Coronary artery (tissue), 2 donors: Measurements from ENCODE around the gene FNBP1L.

Source experiments
- DNase-seq: peaks from one replicate; pipeline ENCODE4 v3.0.0-alpha.2; 2017; ENCODE audit warnings: low spot score
- H3K27ac ChIP-seq, 2 donors: fragments of 200-600 bp; sonication (generic); one replicate each; pipeline ENCODE4 v1.5.1; 2016 to 2019
- H3K4me3 ChIP-seq: fragments of 200-600 bp; sonication (generic); 2 replicates; pipeline ENCODE4 v1.5.1; 2016; ENCODE audit warnings: mild to moderate bottlenecking, moderate library complexity
- CTCF ChIP-seq: fragments of 200-600 bp; sonication (generic); IDR thresholded peaks from one replicate; pipeline ENCODE4 v1.5.1; 2019; ENCODE audit warnings: antibody characterized with exemption

The FNBP1L gene

DNA sequence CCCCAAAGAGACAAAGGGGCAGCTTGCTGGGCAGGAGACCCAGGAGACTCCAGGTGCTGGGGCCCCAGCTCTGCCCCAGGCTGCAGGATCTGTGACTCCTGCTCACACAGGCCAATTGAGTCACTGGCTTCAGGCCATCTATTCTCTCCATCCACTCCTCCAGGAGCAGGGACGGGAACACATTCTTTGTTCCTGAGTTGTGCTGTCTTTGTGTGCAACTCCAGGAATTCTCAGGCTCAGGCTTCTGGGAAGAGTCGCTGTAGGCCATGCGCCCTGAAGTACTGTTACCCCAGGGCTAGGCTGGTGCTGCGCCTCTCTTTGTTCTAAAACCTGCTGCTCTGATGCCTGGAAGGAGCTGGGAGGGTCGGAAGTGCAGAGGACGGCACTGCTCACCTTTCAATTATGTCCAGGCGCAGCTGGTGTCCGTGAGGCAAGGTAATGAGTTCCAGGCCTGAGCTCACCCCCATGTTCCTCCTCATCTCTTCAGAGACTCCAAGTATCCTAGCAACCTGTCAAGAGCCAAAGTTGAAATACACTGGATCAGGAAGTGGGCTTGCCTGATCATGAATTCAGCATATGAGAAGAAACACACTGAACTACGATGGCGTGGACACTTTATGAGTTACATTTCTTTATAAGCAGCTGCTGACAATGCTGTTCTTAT lies 127.8 kb downstream of the FNBP1L start:
- H3K27ac ChIP-seq, result no peak overlapping the region

DNA sequence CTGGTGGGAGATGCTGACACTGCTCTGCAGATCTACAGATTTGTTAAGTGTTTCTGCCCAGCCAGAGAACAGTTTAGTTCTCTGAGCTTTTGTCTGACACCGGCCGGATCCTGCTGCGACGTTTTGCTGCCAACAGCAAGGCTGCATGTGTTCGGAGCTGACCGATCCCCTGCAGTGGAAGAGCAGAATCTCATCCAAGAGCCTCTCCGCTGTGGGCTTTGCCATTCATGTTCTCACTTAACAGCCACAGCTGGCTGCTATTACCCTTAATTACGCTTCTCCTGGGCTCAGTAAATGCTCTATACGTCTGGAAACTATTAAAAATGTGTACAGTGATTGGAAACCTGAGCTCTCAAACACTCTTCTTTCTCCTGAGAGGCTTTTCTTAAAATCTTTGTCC lies 128.4 kb downstream of the FNBP1L start:
- no peak overlapping the region for H3K27ac ChIP-seq
- DNase-seq, result no peak

More for the DNA sequence above, 127.8 kb downstream of the FNBP1L start:
- no peak for DNase-seq
- no peak overlapping the region for H3K4me3 ChIP-seq
- TF ChIP-seq CTCF, result no peak

DNA sequence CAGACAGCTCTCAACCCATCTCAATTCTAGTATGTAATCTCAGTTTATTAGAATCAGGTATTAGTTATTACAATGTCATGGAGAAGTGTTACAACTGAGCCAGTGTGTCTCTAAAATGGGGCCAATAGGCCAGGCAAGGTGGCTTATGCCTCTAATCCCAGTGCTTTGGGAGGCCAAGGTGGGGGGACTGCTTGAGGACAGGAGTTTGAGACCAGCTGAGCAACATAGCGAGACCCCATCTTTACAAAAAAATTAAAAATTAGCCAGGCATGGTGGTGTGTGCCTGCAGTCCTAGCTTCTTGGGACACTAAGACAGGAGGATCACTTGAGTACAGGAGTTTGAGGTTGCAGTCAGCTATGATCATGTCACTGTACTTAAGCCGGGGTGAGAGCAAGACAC lies 128.8 kb downstream of the FNBP1L start:
- no peak for TF ChIP-seq CTCF
- Histone ChIP-seq H3K27ac (no peak overlapping the region), H3K4me3 (no peak overlapping the region)
- DNase-seq, result no peak

More for the DNA sequence above, 128.4 kb downstream of the FNBP1L start:
- no peak overlapping the region for H3K4me3 ChIP-seq
- no peak for TF ChIP-seq CTCF

- TF ChIP-seq CTCF, result no peak
- DNase-seq, result no peak
- H3K4me3 ChIP-seq, result no peak overlapping the region
- H3K27ac ChIP-seq, result no peak overlapping the region
Observed at GRCh38 chr1:93577536-93578432, 129.9 kb downstream of the FNBP1L start.

DNA sequence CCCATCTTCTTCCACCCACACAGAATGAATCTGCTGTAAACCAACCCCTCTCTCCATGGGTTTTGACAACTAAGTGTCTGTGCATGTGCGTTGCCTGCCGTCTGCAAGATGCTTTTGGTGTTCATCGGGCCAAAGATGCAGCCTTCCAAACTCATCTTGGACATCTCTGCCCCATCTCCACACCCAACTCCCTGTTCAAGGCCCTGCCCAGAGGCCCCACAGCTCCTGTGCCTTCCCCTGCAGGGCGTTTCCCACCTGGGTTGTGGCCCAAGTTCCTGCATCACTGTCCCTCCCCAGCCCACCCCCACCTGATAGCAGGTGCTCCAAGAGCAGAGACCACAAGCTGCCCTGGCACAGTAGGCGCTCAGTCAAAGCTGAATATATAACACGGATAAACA lies 130.5 kb downstream of the FNBP1L start:
- TF ChIP-seq CTCF, result no peak
- DNase-seq, result no peak
- Histone ChIP-seq H3K27ac (no peak overlapping the region), H3K4me3 (no peak overlapping the region)

DNA sequence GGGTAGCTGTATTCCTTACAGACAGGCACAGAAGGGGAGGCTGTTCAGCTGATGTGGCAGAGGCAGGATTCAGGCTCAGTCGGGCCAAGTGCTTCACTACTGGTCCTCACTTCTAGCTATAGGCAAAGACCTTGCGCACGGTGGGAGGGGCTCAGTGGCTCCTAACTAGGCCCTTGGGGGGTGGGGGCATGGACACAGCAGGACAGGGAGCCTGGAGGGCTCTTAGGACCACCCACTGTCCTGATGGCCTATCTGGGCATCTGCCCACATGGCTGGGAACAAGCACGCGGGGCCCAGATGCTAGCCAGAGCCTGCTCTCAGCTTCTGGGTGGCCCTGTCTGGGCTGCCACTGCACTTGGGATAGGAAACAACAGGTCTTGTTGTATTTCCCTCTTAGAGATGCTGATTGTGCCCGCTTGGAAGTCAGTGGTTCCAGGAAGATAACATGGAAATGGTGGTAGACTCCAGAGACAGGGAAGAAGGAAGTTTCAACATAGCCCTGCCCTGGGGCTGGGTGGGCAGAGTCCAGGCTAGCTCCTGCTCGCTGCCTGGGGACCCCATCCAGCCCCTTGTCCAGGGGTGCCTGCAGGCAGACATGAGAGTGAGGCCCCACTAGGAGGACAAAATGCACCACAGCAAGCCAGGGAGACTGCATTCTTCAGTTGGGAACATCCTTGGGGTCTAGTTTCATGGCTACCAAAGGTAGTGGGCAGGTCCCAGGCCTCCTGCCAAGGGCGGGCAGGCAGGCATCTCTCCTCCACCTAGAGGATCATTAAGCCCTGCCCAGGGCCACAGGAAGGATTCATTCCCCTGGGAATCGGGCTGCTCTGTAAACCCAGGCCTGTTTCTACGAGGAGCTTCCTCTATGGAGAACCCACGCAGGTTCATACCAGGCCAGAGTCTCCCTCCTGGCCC lies 131.2 kb downstream of the FNBP1L start:
- no peak overlapping the region for H3K4me3 ChIP-seq
- DNase-seq, result no peak

More for the DNA sequence above, 131.2 kb downstream of the FNBP1L start:
- TF ChIP-seq CTCF, result no peak
- H3K27ac ChIP-seq, result peak overlapping the region; percentile 45
